ENCODE measurements around the gene LEAP2.

LEAP2 gene, protein sequence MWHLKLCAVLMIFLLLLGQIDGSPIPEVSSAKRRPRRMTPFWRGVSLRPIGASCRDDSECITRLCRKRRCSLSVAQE

GRCh38 chr5:132873119-132873929 lies at the start of gene LEAP2:
TSS of gene LEAP2 (plus strand) at chr5:132873668. CDS start at chr5:132873695, 27 bp downstream.
- no peak for DNase-seq

DNA sequence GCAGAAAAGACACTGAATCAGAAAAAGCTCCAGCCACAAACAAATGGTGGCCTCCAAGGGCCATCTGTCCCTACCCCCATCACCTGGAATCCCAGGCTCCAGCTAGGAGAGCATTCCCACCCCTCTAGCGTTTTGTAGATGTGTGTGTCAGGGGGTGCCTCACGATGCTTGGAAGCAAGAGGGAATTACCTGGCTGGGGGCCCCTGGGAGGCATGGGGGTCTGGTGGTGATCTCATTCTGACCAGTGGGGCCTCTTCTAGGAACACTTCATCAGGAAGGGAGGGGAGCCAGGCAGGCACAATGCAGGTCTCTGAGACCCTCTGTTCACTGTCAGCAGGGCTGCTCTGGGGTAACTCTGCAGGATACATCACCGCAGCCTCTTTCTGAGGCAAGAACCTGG lies 49.0 kb upstream of the LEAP2 start:
- no peak for DNase-seq

GRCh38 chr5:132825033-132825833 lies 48.2 kb upstream of the LEAP2 start:
- no peak for DNase-seq

DNA sequence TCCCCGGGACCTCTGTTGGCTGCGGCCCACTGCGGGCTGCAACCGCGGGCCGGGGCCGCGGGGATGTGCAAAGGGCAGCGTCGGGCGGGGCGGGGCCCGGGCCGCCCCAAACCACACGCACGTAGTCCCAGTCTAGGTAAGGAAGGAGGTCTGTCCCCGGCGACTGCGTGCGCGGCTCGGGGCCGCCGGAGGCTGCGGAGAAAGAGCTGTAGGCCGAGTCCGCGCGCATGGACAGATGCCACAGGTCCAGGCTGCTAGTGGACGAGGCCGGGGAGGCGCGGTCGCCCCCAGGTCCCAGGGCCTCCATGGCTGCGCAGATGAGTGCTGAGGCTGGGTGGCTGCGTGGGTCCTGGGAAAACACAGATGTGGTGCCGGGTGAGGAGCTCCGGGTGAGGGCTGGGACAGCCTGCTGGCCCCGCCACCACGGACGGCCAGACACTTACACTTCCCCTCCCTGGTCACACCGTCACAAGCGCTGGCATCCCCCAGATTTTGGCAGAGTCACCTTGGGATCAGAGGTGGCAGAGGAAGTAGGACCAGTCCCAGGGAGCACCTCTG lies 47.6 kb upstream of the LEAP2 start:
- DNase-seq, result no peak

GRCh38 chr5:132826424-132827082 lies 46.9 kb upstream of the LEAP2 start:
- DNase-seq, result no peak

DNA sequence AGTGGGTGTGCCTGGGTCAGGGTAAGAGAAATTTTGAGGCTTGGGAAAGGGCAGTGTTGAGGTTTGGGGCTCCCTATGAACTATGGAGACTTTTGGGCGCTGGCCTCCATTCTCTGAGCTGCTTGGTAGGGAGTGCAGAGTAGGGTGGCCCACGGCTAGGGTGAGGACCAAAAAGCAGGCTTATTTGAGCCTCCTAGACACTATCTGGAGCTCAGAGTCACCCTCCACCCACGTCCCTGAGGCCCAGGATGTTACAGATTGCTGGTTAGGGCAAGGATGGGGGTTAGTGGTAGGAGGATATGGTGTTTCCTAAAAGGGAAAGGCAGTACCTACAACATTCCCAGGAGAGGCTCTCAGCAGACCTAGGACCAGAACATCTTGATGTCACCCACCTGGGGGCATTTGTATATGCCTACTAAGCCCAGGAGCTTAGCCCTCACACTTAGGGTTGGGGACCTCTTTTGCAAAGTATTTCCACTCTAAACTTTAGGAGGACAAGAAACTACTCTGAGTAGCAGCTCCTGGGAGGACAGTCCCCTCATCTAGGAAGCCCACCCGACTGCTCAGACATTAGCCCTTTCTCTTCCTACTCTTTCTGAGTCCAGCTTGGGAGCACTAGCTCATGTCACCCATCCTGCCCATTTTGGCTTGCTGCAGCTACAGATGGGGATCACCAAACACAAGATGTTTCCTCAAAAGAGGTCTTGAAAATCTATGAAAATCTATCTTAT lies 45.4 kb upstream of the LEAP2 start:
- no peak for DNase-seq

- DNase-seq, result no peak
Observed at GRCh38 chr5:132828846-132829494, 44.5 kb upstream of the LEAP2 start.

GRCh38 chr5:132829742-132830435 lies 43.6 kb upstream of the LEAP2 start:
- DNase-seq, result no peak

DNA sequence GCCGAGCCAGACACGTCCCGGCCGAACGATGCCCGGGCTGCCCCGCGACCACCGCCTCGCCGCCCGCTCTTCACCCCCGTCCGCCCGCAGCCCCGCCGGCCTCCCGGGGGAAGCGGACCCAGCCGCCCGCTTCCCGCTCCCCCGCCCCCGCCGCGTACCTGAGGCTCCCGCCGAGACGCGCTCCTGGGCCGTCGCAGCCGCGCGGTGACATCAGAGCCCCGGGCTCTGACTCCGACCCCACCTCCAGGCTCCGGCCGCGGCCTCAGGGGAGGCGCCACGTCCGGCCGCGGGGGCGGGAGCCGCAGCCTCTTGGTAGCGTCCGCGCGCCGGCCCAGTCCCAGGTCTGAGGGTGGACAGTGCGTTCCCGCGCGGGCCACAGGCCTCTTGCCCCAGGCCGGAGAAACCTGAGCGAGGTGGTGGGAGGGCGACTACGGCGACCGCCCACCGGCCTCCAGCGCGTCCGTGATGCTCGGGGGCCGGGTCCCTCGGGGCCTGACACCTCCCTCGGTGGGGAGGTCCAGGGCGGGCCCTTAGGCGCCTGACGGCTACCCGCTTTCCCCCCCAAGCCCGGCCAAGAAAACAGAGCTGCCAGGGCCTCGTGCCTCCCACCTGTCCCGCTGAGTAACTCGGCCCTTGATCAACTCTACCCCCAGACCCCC lies 42.9 kb upstream of the LEAP2 start, which contains the start of gene SHROOM1:
SHROOM1 (minus strand) TSS at position 212 of the 659 bp plus-strand sequence. CDS start 4,507 bp downstream, outside the sequence.
- no peak for DNase-seq

DNA sequence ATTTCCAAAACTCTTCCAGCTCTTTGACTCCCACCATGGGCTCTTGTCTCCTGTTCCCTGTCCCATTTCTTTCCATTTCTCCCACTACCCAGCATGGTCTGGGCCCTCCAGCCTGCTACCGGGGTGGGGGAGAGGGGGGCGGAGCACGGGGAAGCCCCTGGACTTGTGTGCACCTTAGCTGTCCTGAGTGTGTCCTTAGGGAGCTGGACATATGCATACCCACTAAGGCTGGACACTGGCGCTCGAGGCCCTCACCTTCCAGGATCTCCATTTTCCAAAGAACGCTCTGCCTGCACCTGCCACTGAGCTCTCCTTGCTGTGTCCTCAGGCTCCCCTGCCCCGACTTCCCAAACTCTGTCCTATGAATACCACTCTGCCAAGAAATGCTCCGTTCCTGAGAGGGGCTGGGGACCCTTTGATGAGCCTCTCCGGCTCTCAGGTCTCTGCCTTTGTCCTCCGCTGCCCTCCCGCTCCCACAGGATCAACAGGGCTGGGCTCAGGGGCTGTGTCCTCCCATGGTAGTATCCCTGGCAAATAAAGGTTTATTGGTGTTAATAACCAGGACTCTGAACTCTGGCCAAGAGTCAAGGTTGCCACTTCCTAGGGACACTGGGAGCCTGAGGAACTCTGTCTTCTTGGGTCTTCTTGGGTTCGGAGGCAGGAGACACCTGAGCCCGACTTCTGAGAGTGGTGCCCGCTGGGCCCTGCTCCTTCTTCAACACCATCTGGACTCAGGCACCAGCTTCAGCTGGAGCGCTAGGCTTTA lies 42.2 kb upstream of the LEAP2 start:
- DNase-seq, result no peak

- no peak for DNase-seq
Observed at GRCh38 chr5:132832612-132833011, 40.9 kb upstream of the LEAP2 start.

DNA sequence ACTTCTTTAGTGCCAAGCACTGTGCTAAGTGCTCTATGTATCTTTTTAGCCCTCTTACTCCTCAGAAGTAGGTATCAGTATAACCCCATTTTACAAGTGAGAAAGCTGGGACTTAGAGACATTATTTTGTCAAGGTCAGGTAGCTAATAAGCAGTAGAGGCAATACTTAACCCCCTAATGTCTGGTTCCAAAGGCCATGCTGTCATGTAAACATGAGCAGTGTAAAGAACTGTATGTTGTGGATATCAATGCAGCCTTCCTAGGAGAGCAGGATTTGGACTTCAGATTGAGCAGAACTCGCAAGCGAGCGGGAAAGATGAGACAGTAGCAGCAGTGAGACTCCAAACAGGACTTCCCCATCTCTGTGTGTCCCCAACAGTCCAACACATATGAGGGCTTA lies 39.4 kb upstream of the LEAP2 start:
- DNase-seq, result no peak

DNA sequence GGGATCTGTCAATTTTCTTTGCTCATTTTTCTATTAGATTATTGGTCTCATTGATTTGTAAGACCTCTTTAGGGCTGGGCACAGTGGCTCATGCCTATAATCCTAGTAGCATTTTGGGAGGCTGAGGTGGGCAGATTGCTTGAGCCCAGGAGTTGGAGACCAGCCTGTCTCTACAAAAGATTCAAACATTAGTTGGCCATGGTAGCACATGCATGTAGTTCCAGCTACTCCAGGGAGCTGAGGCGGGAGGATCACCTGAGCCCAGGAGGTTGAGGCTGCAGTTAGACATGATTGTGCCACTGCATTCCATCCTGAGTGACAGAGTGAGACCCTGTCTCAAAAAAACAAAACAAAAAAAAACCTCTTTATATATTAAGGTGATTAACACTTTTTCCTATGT lies 36.6 kb upstream of the LEAP2 start:
- no peak for DNase-seq

GRCh38 chr5:132837868-132838267 lies 35.6 kb upstream of the LEAP2 start:
- no peak for DNase-seq

DNA sequence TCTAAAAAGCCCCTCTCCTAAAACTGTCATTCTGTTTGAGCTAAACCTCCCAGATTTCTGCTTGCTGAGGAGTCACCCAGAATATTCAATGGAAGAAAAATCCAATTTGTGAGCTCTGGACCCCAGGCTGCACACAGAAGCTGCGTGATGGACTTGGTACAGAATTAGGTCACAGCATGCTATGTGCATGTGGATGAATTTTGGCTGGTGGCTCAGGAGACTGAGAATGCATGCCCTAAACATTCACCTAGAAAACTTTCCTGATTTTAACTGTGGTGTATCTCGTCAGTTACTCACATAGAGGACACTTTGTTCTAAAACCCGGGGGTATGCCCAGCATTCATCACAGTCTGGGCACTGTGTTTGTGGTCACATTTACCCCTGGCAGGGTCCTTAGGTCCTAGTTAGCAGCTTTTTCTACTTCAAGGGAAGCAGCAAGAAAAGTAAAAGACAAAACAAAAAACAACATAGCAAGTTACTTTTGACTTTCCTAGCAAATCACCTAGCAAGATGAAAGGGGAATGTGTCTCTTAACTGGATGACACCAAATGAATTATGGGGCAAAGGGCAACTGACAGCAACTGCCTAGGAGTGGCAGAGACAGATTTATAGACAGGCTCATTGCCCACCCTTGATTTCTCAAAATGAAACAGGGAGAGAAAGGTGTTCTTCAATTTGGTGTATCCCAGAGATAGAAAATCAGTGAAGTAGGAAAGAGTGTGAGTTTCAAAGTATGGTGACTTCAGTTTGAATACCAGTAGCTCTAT lies 34.8 kb upstream of the LEAP2 start:
- DNase-seq, result no peak

DNA sequence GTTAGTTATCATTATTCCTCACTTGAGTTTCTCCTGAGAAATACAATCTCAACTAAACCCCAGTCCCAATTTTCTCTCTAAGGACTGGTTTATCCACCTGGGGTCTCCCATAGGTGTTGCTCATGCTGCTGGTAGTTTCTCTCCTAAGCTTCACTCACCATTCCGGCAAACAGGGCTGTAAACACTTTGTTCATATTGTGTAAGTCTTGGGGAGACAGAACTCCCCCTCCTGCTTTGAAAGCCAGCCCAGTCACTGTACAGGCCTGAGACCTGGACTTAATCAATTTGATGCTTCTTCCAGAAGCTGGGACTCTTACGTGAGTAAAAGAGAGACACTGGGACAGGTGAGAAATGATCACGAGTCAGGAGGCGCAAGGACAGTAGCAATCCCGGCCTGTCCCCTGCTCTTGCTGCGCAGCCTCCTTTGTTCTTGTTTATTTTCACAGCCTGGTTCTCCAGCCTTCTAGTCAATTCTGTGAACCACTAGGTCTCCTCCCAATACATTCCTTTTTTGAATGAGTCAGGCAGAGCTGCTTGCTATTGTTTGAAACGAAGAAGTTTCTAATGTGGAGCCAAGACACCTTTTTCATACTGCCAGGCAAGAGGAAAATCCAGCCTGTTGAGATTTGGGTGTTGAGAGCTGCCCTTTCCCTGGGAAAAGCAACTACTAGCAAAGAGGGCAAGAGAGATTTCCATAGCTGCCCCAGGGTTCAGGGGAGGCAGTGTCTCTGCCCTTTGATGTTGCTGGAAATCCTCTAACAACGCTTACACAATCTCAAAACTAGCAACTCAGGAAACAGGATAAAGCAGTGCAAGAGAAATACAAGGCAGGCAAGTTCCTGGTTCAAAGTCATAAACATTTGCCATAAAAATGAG lies 33.8 kb upstream of the LEAP2 start:
- no peak for DNase-seq

DNA sequence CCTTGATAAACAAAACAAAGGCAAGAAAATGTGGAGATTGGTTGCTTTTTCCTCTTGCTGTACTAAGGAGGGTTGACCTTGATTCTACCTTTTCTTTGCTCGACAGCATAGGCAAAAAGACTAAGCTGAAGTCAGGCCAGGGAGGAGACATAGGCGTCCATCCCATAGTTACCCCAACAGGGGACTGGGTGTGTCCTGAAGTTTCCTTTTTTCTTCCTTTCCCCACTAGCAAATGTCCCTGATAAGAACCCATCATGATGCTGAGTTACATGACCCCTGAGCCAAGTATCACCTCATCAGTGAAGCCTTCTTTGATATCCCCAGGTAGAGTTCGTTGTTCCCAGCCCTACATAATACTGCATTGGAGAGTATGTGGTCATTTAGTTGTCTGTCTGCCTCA lies 33.2 kb upstream of the LEAP2 start:
- DNase-seq, result no peak

GRCh38 chr5:132840896-132841295 lies 32.6 kb upstream of the LEAP2 start:
- no peak for DNase-seq

Data from NCI-H1436 treated with DMSO at 0.1 percent for 48 hours (cell line).